MM.1S (cell line): ENCODE results near the gene NLRC3.

Experiments used
- DNase-seq: peaks from one replicate; pipeline ENCODE4 v3.0.0-alpha.2; 2015
- H2AFZ ChIP-seq: fragments of 300-600 bp; sonication (generic); 2 replicates; pipeline ENCODE4 v1.6.0; 2016; ENCODE audit warnings: antibody characterized with exemption, low read length
- H3F3A ChIP-seq: fragments of 300-600 bp; sonication (generic); 2 replicates; pipeline ENCODE4 v1.6.1; 2016; ENCODE audit warnings: mild to moderate bottlenecking, antibody characterized with exemption, low read length, moderate library complexity, mixed read lengths; ENCODE audit not compliant: insufficient read depth
- H3K27ac ChIP-seq: fragments of 300-600 bp; sonication (generic); 2 replicates; pipeline ENCODE4 v1.5.1; 2016; ENCODE audit warnings: mild to moderate bottlenecking, low read length
- H3K27me3 ChIP-seq: fragments of 300-600 bp; sonication (generic); replicated peaks from 2 replicates; pipeline ENCODE4 v1.6.0; 2016; ENCODE audit warnings: low read length; ENCODE audit not compliant: insufficient read depth
- H3K36me3 ChIP-seq: fragments of 300-600 bp; sonication (generic); replicated peaks from 2 replicates; pipeline ENCODE4 v1.6.1; 2016; ENCODE audit warnings: mild to moderate bottlenecking, low read length, mixed read lengths; ENCODE audit not compliant: insufficient read depth
- H3K4me1 ChIP-seq: fragments of 300-600 bp; sonication (generic); 2 replicates; pipeline ENCODE4 v1.6.1; 2016; ENCODE audit warnings: low read length, mixed read lengths
- H3K4me2 ChIP-seq: fragments of 300-600 bp; sonication (generic); 2 replicates; pipeline ENCODE4 v1.6.0; 2016; ENCODE audit warnings: low read depth, low read length
- H3K4me3 ChIP-seq: fragments of 300-600 bp; sonication (generic); 2 replicates; pipeline ENCODE4 v1.5.1; 2016; ENCODE audit warnings: low read length, mixed read lengths
- H3K79me2 ChIP-seq: fragments of 300-600 bp; sonication (generic); 2 replicates; pipeline ENCODE4 v1.6.1; 2016; ENCODE audit warnings: mixed run types, low read length, mixed read lengths
- H3K9ac ChIP-seq: fragments of 300-600 bp; sonication (generic); 2 replicates; pipeline ENCODE4 v1.6.1; 2016; ENCODE audit warnings: low read length, mixed read lengths
- H3K9me2 ChIP-seq: fragments of 300-600 bp; sonication (generic); replicated peaks from 2 replicates; pipeline ENCODE4 v1.6.1; 2016; ENCODE audit warnings: mild to moderate bottlenecking, low read length, mixed read lengths; ENCODE audit not compliant: insufficient read depth
- H3K9me3 ChIP-seq: fragments of 300-600 bp; sonication (generic); replicated peaks from 2 replicates; pipeline ENCODE4 v1.6.1; 2016; ENCODE audit warnings: mild to moderate bottlenecking, low read length, mixed read lengths; ENCODE audit not compliant: insufficient read depth
- H4K20me1 ChIP-seq: fragments of 300-600 bp; sonication (generic); 2 replicates; pipeline ENCODE4 v1.6.1; 2016; ENCODE audit warnings: mild to moderate bottlenecking, low read length, moderate library complexity, mixed read lengths; ENCODE audit not compliant: insufficient read depth
- EZH2 ChIP-seq: fragments of 300-600 bp; sonication (generic); optimal IDR thresholded peaks from 2 replicates; pipeline ENCODE3; 2017; ENCODE audit warnings: low read depth, mild to moderate bottlenecking, antibody characterized with exemption, low read length, mixed read lengths
- EZH2phosphoT487 ChIP-seq: fragments of 300-600 bp; sonication (generic); IDR thresholded peaks from 2 replicates; pipeline ENCODE4 v1.6.1; 2018; ENCODE audit warnings: antibody characterized with exemption, low read length
- TF ChIP-seq, protein P1 (sequence below): fragments of 300-600 bp; sonication (generic); IDR thresholded peaks from 2 replicates; pipeline ENCODE4 v1.5.1; 2016; ENCODE audit warnings: antibody characterized with exemption, low read length, mixed read lengths

Gene NLRC3

DNA sequence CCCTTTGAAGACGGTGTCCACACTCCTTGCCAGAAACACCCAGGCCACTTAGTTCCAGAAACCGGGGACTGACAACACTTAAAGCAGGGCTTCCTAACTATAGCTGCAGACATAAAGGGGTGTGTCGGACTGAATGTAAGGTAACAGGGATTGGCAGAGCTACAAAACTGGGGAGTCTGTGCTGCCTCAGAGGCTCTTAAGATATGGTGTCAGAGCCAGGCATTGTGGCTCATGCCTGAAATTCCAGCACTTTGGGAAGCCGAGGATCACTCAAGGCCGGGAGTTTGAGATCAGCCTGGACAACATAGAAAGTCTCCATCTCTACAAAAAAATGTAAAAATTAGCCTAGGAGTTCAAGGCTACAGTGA lies 14.2 kb upstream of the NLRC3 start:
- Histone ChIP-seq H3K9me3 (no peaks in the 10 kb centered on the region), H3F3A (no peaks in the 10 kb centered on the region), H2AFZ (no peak overlapping the region), H3K27ac (no peak overlapping the region), H3K4me2 (no peak overlapping the region), H4K20me1 (no peaks in the 10 kb centered on the region), H3K4me1 (no peaks in the 10 kb centered on the region), H3K36me3 (no peaks in the 10 kb centered on the region), H3K9ac (no peak overlapping the region), H3K4me3 (no peak overlapping the region), H3K27me3 (no peaks in the 10 kb centered on the region), H3K9me2 (no peaks in the 10 kb centered on the region), H3K79me2 (no peaks in the 10 kb centered on the region)
- TF ChIP-seq, protein P1, sequence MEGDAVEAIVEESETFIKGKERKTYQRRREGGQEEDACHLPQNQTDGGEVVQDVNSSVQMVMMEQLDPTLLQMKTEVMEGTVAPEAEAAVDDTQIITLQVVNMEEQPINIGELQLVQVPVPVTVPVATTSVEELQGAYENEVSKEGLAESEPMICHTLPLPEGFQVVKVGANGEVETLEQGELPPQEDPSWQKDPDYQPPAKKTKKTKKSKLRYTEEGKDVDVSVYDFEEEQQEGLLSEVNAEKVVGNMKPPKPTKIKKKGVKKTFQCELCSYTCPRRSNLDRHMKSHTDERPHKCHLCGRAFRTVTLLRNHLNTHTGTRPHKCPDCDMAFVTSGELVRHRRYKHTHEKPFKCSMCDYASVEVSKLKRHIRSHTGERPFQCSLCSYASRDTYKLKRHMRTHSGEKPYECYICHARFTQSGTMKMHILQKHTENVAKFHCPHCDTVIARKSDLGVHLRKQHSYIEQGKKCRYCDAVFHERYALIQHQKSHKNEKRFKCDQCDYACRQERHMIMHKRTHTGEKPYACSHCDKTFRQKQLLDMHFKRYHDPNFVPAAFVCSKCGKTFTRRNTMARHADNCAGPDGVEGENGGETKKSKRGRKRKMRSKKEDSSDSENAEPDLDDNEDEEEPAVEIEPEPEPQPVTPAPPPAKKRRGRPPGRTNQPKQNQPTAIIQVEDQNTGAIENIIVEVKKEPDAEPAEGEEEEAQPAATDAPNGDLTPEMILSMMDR, result no peak
- TF ChIP-seq EZH2phosphoT487, result no peak
- no peak for TF ChIP-seq EZH2
- DNase-seq, result no peak

DNA sequence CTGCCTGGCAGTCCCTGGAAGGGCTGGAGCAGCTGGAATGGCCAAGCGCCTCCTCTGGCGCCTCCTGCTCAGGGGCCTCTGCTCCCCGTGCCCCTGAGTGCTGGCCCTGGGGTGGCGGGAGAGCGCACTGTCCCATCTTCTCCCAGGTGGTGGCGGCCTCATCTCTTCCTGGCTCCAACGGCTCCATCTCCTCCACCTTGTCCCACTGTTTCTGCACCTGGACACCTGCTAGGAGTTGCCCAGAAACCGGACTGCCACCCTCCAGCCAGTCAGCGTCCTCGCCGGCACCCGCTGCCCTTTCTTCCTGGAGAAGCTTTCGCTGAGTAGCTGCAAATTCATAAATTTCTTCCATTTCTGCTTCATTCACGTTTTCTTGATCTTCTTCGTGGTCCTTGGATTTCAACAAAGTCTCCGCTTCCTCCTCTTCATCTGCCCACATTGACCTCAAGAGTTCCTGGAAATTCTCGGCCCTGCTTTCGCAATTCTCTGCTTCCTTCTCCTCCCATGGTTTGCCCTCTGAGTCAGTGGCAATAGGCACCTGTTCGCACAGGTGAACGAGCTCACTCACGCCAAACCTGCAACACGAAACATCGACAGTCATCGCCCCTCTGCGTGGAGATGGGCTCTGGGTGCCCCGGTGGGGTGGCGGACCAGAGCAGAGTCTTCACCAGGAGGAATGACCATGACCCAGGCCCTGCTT lies 13.7 kb upstream of the NLRC3 start:
- no peaks in the 10 kb centered on the region for H3K36me3 ChIP-seq
- no peaks in the 10 kb centered on the region for H3K9me2 ChIP-seq
- H3K79me2 ChIP-seq, result no peaks in the 10 kb centered on the region
- H3F3A ChIP-seq, result no peaks in the 10 kb centered on the region
- H3K4me2 ChIP-seq, result no peak overlapping the region
- H3K4me1 ChIP-seq, result no peaks in the 10 kb centered on the region
- H3K27ac ChIP-seq, result no peak overlapping the region
- no peak overlapping the region for H3K9ac ChIP-seq
- H3K9me3 ChIP-seq, result no peaks in the 10 kb centered on the region
- H3K27me3 ChIP-seq, result no peaks in the 10 kb centered on the region
- H2AFZ ChIP-seq, result no peak overlapping the region
- no peak overlapping the region for H3K4me3 ChIP-seq
- no peak for DNase-seq
- no peaks in the 10 kb centered on the region for H4K20me1 ChIP-seq
- TF ChIP-seq, protein P1, result no peak
- no peak for TF ChIP-seq EZH2
- TF ChIP-seq EZH2phosphoT487, result no peak

DNA sequence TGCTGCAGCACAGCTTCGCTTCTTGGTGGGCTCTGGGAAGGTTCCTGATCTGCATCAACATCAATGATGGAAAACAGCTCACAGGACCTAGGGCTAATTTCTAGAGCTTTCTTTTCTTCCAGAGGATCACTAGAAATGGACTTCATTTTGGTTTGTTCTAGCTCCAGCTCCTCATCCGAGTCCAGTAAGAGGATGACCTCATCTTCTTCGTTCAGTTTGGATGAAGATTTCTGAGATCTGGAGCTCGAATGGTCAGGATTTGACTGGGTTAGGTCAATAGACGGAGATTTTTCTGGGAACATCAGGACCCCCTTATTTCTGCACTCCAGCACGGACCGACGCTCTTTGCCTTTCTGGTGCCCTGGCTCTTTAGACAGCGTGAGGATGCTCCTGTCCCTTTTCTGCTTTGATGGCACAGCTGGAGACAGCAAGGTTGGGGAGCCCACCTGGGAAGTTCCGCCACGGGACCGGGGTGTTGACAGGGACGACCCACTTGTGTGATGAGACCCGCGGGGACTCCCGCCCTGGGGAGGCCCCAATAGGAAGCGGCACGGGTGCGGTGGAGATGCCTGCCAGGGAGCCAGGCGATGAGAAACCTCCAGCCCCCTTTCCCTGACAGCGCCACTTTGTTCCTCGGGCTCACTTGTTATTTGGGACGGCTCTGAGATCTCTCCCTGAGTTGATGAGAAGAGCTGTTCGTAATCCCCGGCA lies 12.9 kb upstream of the NLRC3 start:
- no peak for DNase-seq
- Histone ChIP-seq H3K4me3 (no peak overlapping the region), H2AFZ (no peak overlapping the region), H3K4me1 (no peaks in the 10 kb centered on the region), H3K9ac (no peak overlapping the region), H3K27me3 (no peaks in the 10 kb centered on the region), H3K36me3 (no peaks in the 10 kb centered on the region), H3K79me2 (no peaks in the 10 kb centered on the region), H3K27ac (no peak overlapping the region), H4K20me1 (no peaks in the 10 kb centered on the region), H3F3A (no peaks in the 10 kb centered on the region), H3K9me2 (no peaks in the 10 kb centered on the region), H3K9me3 (no peaks in the 10 kb centered on the region), H3K4me2 (no peak overlapping the region)
- TF ChIP-seq EZH2 (no peak), EZH2phosphoT487 (no peak)
- TF ChIP-seq, protein P1, result no peak
